Spleen (tissue), 7 donors: ENCODE data around the gene TEX30.

Source experiments
- POLR2A ChIP-seq, 3 donors: fragments of 450-650 bp; IDR thresholded peaks; one replicate each; pipeline ENCODE4 v1.5.1; 2017; ENCODE audit warnings: antibody characterized with exemption in 3 of 3, mild to moderate bottlenecking in 1 of 3
- POLR2AphosphoS5 ChIP-seq, 3 donors: sonication (generic); formaldehyde crosslinking; IDR thresholded peaks; one replicate each; pipeline ENCODE4 v1.5.1; 2017; ENCODE audit warnings: antibody characterized with exemption in 3 of 3
- TF ChIP-seq, protein P1 (sequence below), 11 experiments: fragments of 200-600 bp in 7 of 11; fragments of 450-650 bp in 4 of 11; sonication (generic) in 4 of 11; IDR thresholded peaks in 8 of 11; conservative IDR thresholded peaks in 3 of 11; 1 replicate in 7 of 11; 2 replicates in 4 of 11; pipeline versions ENCODE4 v1.4.0 to v1.8.0; 2016 to 2021; ENCODE audit warnings: antibody characterized with exemption in 11 of 11, inconsistent platforms in 4 of 11, mild to moderate bottlenecking in 1 of 11
- donor health status: DM: no; HTN: no; CAD: no; lungs with moderate emphysema.
- donor health status: DM: no; HTN: no; CAD: no.
- donor health status: DM: no; HTN: no; CAD: no.

DNA sequence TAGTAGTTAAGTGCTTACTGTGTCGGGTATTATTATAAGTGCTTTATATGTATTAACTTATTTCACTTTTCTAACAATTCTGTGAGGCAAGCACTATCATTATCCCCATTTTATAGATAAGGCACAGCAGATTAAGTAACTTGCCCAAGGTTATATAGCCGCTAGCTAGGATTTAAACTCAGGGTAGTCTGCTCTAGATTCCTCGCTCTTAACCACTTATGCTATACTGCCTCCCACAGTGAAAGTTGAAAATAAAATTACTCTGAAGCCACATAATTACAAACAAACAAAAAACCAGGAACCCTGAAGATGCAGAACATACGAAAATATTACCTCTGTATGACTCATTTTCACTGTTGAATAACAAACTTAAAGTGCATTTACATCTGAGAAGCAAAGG, 3.9 kb downstream of the TEX30 start:
- TF ChIP-seq POLR2A (IDR thresholded peaks at IDR 0.05) (no peak), POLR2AphosphoS5 (IDR thresholded peaks at IDR 0.05) (no peak)
- TF ChIP-seq, protein P1, sequence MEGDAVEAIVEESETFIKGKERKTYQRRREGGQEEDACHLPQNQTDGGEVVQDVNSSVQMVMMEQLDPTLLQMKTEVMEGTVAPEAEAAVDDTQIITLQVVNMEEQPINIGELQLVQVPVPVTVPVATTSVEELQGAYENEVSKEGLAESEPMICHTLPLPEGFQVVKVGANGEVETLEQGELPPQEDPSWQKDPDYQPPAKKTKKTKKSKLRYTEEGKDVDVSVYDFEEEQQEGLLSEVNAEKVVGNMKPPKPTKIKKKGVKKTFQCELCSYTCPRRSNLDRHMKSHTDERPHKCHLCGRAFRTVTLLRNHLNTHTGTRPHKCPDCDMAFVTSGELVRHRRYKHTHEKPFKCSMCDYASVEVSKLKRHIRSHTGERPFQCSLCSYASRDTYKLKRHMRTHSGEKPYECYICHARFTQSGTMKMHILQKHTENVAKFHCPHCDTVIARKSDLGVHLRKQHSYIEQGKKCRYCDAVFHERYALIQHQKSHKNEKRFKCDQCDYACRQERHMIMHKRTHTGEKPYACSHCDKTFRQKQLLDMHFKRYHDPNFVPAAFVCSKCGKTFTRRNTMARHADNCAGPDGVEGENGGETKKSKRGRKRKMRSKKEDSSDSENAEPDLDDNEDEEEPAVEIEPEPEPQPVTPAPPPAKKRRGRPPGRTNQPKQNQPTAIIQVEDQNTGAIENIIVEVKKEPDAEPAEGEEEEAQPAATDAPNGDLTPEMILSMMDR (IDR thresholded peaks at IDR 0.05 in 8 of 11, conservative IDR thresholded peaks at IDR 0.05 in 3 of 11), result no peak
